ENCODE measurements around the gene SMIM38. TPM values are rescaled to one million over a fixed set of nuclear protein-coding genes. Genes with fewer than 3 reads are reported as not detected.

Gene SMIM38
- total RNA-seq, 4 donors from 2014 or later: 0.26 to 3.1 (median 0.31) TPM; not detected in 1

DNA sequence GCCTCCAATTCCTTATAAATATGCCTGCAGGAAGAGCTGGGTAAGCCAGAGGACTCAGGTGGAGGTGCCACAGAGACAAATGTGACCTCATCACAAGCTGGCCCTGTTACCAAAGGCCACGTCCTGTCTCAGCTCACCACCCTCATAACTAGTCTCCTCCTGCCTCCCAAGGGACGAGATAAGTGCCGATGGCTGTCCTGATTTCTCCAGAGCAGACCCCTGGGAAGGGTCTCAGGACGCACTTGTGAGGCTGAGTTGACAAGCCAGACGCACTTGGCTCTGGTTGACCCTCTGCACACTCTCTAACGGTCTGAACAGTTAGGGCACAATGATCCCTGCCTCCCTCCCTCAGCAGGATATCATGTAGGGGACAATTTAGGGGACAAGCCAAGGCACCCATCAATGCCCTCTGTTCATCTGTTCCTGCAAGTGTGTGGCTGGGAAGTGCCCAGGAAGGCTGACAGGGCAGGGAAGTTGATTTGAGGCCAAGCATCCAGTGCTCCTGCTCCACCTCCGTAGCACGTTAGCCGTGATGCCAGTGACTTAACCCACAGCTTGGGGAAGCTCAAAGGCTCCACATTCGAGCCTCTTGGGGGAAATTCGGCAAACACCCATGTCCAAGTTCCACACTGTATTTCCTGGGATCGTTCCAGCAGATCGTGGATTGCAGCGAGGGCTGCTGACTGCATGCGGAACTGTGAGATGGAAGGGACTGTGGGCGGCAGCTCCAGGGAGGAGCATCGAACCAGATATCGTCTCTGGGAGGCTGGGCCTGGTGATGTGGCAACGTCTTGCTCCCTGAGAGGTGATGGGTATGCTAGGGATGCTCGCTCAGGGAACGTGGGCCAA is 2.8 kb downstream of the SMIM38 start:
- no peak overlapping the region for H3K4me3 ChIP-seq
- H3K27ac ChIP-seq: no peak overlapping the region
- WGBS: 76% methylated on average over 21 of the region's 21 CpGs
- no peaks in the 10 kb centered on the region for H3K36me3 ChIP-seq
- no peaks in the 10 kb centered on the region for H3K9me3 ChIP-seq
- peaks cover 19% of the 10 kb centered on the region for H3K4me1 ChIP-seq
- no peaks in the 10 kb centered on the region for H3K27me3 ChIP-seq
- DNase-seq (ENCODE audit: low spot score in 2 of 2): no peak
- TF ChIP-seq POLR2A (IDR thresholded peaks at IDR 0.05) (no peak), EP300 (IDR thresholded peaks at IDR 0.05) (no peak), POLR2AphosphoS5 (IDR thresholded peaks at IDR 0.05) (no peak)
- TF ChIP-seq, protein P1, sequence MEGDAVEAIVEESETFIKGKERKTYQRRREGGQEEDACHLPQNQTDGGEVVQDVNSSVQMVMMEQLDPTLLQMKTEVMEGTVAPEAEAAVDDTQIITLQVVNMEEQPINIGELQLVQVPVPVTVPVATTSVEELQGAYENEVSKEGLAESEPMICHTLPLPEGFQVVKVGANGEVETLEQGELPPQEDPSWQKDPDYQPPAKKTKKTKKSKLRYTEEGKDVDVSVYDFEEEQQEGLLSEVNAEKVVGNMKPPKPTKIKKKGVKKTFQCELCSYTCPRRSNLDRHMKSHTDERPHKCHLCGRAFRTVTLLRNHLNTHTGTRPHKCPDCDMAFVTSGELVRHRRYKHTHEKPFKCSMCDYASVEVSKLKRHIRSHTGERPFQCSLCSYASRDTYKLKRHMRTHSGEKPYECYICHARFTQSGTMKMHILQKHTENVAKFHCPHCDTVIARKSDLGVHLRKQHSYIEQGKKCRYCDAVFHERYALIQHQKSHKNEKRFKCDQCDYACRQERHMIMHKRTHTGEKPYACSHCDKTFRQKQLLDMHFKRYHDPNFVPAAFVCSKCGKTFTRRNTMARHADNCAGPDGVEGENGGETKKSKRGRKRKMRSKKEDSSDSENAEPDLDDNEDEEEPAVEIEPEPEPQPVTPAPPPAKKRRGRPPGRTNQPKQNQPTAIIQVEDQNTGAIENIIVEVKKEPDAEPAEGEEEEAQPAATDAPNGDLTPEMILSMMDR (IDR thresholded peaks at IDR 0.05): no peak

DNA sequence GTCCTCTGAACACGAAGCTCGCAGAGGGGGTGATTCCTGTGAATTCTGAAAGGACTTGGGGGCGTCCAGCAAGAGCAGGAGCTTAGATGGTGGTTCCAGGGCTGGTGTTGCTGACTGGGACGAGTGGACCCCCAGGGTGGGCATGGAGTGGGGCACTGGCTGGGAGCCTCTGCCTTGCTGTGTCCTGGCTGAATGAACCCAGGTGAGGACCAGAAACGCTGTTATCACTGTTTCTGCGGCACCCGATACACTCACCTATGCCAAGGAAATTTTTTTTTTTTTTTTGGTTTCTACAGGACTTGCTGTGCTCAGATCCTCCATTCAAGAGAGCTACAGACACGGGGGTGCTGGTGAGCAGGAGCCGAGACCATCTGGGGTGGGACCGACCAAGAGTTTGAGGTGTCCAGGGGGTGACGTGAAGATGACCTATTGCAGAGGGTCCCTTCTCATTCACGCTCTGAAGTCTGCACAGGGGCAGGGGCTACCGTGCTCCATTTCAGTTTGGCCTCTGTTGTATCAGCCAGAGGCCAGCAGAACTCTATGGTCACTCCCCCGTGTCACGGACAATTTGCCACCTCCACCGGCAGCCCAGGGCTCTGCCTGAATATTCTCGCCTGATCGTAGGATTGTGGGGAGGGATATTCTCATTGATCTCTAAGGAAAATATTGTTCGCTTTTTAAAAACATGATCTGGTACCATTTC is 3.6 kb downstream of the SMIM38 start:
- peaks cover 19% of the 10 kb centered on the region for H3K4me1 ChIP-seq
- H3K27me3 ChIP-seq: no peaks in the 10 kb centered on the region
- TF ChIP-seq, protein P1 (IDR thresholded peaks at IDR 0.05): no peak
- TF ChIP-seq POLR2A (IDR thresholded peaks at IDR 0.05) (no peak), POLR2AphosphoS5 (IDR thresholded peaks at IDR 0.05) (no peak), EP300 (IDR thresholded peaks at IDR 0.05) (no peak)
- H3K36me3 ChIP-seq: no peaks in the 10 kb centered on the region
- no peak for DNase-seq (ENCODE audit: low spot score in 2 of 2)
- H3K27ac ChIP-seq: no peak overlapping the region
- H3K9me3 ChIP-seq: no peaks in the 10 kb centered on the region
- no peak overlapping the region for H3K4me3 ChIP-seq
- 88% methylated on average over 19 of the region's 19 CpGs for WGBS

DNA sequence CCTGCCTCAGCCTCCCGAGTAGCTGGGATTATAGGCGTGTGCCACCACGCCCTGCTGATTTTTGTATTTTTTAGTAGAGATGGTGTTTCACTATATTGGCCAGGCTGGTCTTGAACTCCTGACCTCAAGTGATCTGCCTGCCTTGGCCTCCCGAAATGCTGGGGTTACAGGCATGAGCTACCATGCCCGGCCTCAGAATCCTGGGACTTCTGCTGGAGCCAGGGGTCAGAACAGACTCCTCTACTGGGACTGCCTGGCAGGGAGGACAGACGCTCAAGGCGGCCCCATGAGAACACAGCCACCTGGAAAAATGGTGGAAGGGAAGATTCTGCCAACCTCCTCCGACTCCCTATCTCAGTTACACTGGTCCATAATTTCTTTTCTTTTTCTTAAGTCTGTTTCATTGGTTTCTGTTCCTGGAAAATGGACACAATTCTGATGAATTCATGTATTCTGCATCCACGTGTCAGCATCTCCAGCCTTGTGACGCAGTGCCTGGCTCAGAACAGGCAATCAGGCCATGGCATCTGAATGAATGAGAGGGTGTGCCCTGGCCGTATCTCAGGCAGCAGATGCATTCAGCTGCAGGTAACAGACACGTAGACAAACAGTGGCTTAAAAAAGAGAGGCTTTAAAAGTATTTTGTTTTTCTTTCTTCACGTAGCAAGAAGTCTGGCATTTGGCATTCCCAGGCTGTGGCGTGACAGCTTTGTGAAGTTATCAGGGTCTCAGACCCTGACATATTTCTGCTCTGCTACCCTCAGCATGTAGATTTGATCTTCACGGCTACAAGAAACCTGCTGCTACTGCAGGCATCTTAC is 4.8 kb downstream of the SMIM38 start:
- 68% methylated on average over 14 of the region's 15 CpGs for WGBS
- DNase-seq (ENCODE audit: low spot score in 2 of 2): no peak
- Histone ChIP-seq H3K4me1 (peaks cover 19% of the 10 kb centered on the region), H3K27ac (no peak overlapping the region), H3K4me3 (no peak overlapping the region), H3K27me3 (no peaks in the 10 kb centered on the region), H3K9me3 (no peaks in the 10 kb centered on the region), H3K36me3 (no peaks in the 10 kb centered on the region)
- TF ChIP-seq POLR2AphosphoS5 (IDR thresholded peaks at IDR 0.05): no peak
- TF ChIP-seq, protein P1 (IDR thresholded peaks at IDR 0.05): no peak
- TF ChIP-seq EP300 (IDR thresholded peaks at IDR 0.05): no peak
- no peak for TF ChIP-seq POLR2A (IDR thresholded peaks at IDR 0.05)

DNA sequence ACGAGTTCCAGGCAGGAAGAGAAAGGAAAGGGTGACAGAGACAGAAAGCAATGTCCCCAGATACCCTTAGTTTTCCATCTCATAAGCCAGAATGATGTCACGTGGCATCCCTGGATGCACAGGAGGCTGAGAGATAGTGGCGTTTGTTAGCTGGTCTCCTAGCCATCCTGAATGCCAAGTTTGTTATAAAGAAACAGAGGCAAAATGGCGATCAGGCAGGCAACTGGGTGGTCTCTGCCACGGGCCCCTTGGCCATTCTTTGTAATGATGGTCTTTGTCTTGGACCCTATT is 5.3 kb downstream of the SMIM38 start:
- Histone ChIP-seq H3K27me3 (no peaks in the 10 kb centered on the region), H3K27ac (no peak overlapping the region), H3K4me3 (no peak overlapping the region), H3K4me1 (peaks cover 14% of the 10 kb centered on the region), H3K36me3 (no peaks in the 10 kb centered on the region), H3K9me3 (no peaks in the 10 kb centered on the region)
- WGBS: 71% methylated on average over 5 of the region's 5 CpGs
- TF ChIP-seq EP300 (IDR thresholded peaks at IDR 0.05) (no peak), POLR2A (IDR thresholded peaks at IDR 0.05) (no peak), POLR2AphosphoS5 (IDR thresholded peaks at IDR 0.05) (no peak)
- TF ChIP-seq, protein P1 (IDR thresholded peaks at IDR 0.05): no peak
- no peak for DNase-seq (ENCODE audit: low spot score in 2 of 2)

DNA sequence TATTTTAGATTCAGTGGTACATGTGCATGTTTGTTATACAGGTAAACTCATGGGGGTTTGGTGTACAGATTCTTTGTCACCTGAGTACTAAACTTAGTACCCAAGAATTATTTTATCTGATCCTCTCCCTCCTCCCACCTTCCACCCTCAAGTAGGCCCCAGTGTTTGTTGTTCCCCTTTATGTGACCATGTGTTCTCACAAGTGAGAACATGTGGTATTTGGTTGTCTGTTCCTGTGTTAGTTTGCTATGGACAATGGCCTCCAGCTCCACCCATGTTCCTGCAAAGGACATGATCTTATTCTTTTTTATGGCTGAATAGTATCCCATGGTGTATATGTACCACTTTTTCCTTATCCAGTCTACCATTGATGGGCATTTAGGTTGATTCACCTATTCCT is 6.8 kb downstream of the SMIM38 start:
- TF ChIP-seq POLR2AphosphoS5 (IDR thresholded peaks at IDR 0.05) (no peak), POLR2A (IDR thresholded peaks at IDR 0.05) (no peak)
- Histone ChIP-seq H3K4me3 (no peak overlapping the region), H3K27ac (no peak overlapping the region), H3K4me1 (peaks cover 11% of the 10 kb centered on the region), H3K36me3 (no peaks in the 10 kb centered on the region), H3K27me3 (no peaks in the 10 kb centered on the region), H3K9me3 (no peaks in the 10 kb centered on the region)
- no peak for DNase-seq (ENCODE audit: low spot score in 2 of 2)
